AG04450 (cell line): ENCODE data around the gene CTAGE9. TPM values are rescaled to one million over a fixed set of nuclear protein-coding genes. Genes with fewer than 3 reads are reported as not detected.

Experiments used
- CTCF ChIA-PET: fragments of 300-600, 350-600 bp; formaldehyde crosslinking; extraction: SDS; loops from one replicate; lab custom pipeline; 2022; ENCODE audit warnings: antibody characterized with exemption, inconsistent platforms; lab: Charles Lee
- POLR2A ChIA-PET: fragments of 350-600 bp; formaldehyde crosslinking; extraction: SDS; loops from one replicate; lab custom pipeline; 2021; ENCODE audit warnings: antibody characterized with exemption, inconsistent platforms; lab: Yijun Ruan, JAX
- DNase-seq: peaks from one replicate; pipeline ENCODE4 v3.0.0-alpha.2; 2011; ENCODE audit warnings: low read depth, low spot score
- H3K27ac ChIP-seq: one replicate; pipeline ENCODE4 v1.5.1; 2012; ENCODE audit warnings: low read depth, low read length, control low read depth
- H3K27me3 ChIP-seq: one replicate; pipeline ENCODE4 v1.6.0; 2012; ENCODE audit warnings: low read length; ENCODE audit not compliant: control insufficient read depth, insufficient read depth
- H3K4me3 ChIP-seq: 2 replicates; pipeline ENCODE4 v1.5.1; 2011; ENCODE audit warnings: mild to moderate bottlenecking, low read depth, low read length, control low read depth
- H3K9me3 ChIP-seq: 2 replicates; pipeline ENCODE4 v1.5.1; 2012; ENCODE audit warnings: low read length; ENCODE audit not compliant: control insufficient read depth, insufficient read depth
- polyA plus RNA-seq: library from polyadenylated mRNA; depleted of rRNA; stranded (reverse); fragments of >200 nt; gene quantifications from 2 replicates; pipeline ENCODE4 v1.2.3, GENCODE V29; 2011
- TF ChIP-seq, protein P1 (sequence below): IDR thresholded peaks from 2 replicates; pipeline ENCODE4 v1.5.1; 2011; ENCODE audit warnings: low read depth, low read length, control low read depth, inconsistent platforms

The CTAGE9 gene
- polyA plus RNA-seq, 1 experiment: not detected

DNA sequence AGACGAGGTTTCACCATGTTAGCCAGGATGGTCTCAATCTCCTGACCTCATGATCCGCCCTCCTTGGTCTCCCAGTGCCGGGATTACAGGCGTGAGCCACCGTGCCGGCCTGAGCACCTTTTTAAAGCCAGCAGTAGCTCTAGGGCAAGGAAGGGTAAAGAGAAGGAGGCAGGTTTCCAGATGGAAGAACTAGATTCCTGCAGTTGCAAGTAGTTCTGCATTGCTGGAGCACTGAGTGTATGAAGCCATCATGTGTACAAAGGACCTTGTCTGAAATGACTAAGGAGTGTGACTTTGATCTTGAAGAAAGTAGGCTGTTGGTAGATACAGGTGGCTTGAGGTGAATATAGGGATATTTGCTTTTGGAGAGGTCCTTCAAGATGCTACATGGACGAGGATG is 13.9 kb downstream of the CTAGE9 start:
- H3K27me3 ChIP-seq: no peaks in the 10 kb centered on the region
- ChIA-PET CTCF (interaction anchor here (4.2 kb wide), 2 partner anchors 214 to 220 kb away, joined by 89 to 234 read pairs; no protein-coding TSS in a partner anchor), POLR2A (no interaction called here)
- no peaks in the 10 kb centered on the region for H3K9me3 ChIP-seq
- TF ChIP-seq, protein P1, sequence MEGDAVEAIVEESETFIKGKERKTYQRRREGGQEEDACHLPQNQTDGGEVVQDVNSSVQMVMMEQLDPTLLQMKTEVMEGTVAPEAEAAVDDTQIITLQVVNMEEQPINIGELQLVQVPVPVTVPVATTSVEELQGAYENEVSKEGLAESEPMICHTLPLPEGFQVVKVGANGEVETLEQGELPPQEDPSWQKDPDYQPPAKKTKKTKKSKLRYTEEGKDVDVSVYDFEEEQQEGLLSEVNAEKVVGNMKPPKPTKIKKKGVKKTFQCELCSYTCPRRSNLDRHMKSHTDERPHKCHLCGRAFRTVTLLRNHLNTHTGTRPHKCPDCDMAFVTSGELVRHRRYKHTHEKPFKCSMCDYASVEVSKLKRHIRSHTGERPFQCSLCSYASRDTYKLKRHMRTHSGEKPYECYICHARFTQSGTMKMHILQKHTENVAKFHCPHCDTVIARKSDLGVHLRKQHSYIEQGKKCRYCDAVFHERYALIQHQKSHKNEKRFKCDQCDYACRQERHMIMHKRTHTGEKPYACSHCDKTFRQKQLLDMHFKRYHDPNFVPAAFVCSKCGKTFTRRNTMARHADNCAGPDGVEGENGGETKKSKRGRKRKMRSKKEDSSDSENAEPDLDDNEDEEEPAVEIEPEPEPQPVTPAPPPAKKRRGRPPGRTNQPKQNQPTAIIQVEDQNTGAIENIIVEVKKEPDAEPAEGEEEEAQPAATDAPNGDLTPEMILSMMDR: no peak
- no peak overlapping the region for H3K27ac ChIP-seq
- no peak overlapping the region for H3K4me3 ChIP-seq
- DNase-seq: no peak

DNA sequence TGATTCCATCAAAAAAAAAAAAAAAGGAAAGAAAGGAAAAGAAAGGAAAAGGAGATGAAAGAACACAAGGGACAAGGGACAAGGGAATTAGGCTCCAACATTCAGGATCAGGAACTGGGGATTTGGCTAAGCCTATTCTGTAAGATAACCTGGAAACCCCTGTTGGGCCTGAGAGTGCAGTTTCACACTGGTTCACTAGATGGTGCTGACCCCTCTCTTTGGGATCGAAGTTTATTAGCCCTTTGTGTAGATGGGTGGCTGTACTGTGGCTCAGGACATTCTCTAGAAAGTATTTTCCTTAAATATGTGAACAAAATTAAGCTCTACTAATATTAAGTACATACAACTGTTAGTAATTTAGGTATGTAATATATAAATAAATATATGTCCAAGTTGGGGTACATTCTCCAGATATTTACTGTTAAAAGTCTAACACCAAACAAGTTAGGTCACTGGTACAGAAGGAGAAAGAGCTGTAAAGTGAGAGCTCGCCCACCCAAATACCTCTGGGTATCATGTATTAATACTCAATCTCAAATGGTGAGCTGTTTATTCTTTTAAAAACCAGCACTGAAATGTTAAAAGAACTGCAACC is 15.9 kb downstream of the CTAGE9 start:
- Histone ChIP-seq H3K4me3 (no peak overlapping the region), H3K9me3 (no peaks in the 10 kb centered on the region), H3K27ac (no peak overlapping the region), H3K27me3 (no peaks in the 10 kb centered on the region)
- peak; percentile 50 for DNase-seq
- TF ChIP-seq, protein P1: peak; percentile 98
- ChIA-PET CTCF (interaction anchor here (0.6 to 4.2 kb wide), 77 partner anchors 9 to 1768 kb away, joined by 3 to 234 read pairs (median 5); partner anchors contain the start of gene MED23), POLR2A (interaction anchor here (0.7 kb wide), 1 partner anchor 53 kb away, joined by 3 read pairs; no protein-coding TSS in a partner anchor)

DNA sequence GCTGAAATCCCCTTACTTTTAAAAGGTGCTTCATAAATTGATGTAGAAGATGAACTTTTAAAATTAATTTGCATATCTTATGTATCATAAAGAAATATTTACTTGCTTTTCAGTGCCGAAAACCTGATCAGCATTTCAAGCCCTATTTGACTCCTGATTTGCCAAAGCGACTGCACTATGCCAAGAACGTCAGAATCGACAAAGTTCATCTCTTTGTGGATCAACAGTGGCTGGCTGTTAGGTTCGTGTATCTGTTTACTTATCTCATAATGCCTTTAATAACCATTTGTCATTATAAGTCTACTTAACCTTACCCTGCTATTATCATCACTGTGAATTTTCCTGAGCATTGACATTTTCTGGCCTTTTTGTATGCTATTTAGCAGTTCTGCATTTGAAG is 17.4 kb downstream of the CTAGE9 start:
- H3K9me3 ChIP-seq: no peaks in the 10 kb centered on the region
- H3K27ac ChIP-seq: no peak overlapping the region
- TF ChIP-seq, protein P1: no peak

DNA sequence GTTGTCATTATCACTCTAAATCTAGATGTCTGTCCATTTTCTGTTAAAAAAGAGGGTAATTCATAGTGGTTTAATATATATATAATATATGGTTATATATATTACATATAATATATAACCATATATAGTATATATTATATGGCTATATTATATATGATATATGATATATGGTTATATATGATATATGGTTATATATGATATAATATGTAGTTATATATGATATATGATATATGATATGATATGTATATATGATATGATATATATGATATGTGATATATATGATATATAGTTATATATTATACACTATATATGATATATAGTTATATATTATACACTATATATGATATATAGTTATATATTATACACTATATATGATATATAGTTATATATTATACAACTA is 18.2 kb downstream of the CTAGE9 start:
- ChIA-PET POLR2A (no interaction called here), CTCF (no interaction called here)
- no peak for DNase-seq
- TF ChIP-seq, protein P1: no peak
- Histone ChIP-seq H3K27ac (no peak overlapping the region), H3K27me3 (no peaks in the 10 kb centered on the region), H3K9me3 (no peaks in the 10 kb centered on the region), H3K4me3 (no peak overlapping the region)

More for the DNA sequence above, 17.4 kb downstream of the CTAGE9 start:
- ChIA-PET CTCF (interaction anchor here (1.1 to 4.2 kb wide), 5 partner anchors 23 to 223 kb away, joined by 4 to 234 read pairs (median 63); no protein-coding TSS in a partner anchor), POLR2A (no interaction called here)
- Histone ChIP-seq H3K4me3 (no peak overlapping the region), H3K27me3 (no peaks in the 10 kb centered on the region)
- DNase-seq: no peak

DNA sequence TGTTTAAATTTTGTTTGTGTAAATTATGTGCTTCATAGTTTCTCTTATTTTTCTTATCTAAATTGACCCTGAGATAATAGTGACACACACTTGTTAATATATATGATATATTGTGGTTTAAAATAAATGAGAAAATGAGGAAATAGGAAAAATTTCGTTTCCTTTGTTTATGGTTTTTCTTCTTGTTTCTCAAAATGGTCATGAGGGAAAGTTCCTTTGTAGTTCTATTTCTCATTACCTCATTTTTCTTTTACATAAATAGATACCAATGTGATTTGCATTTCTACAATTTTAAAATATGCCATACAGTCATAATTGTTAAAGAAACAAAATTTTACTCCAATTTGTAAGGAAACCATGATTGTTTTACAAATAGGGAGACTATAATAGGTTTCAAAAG is 18.8 kb downstream of the CTAGE9 start:
- H3K4me3 ChIP-seq: no peak overlapping the region
- TF ChIP-seq, protein P1: no peak
- H3K27ac ChIP-seq: no peak overlapping the region
- no peak for DNase-seq
- POLR2A ChIA-PET: no interaction called here
- CTCF ChIA-PET: no interaction called here
- H3K9me3 ChIP-seq: no peaks in the 10 kb centered on the region
- no peaks in the 10 kb centered on the region for H3K27me3 ChIP-seq
